ENCODE measurements around the gene SLC1A2. TPM values are rescaled to one million over a fixed set of nuclear protein-coding genes. Genes with fewer than 3 reads are reported as not detected.

Gene SLC1A2
- total RNA-seq, 4 donors from 2014 or later: 0.05 to 1.2 (median 0.54) TPM

DNA sequence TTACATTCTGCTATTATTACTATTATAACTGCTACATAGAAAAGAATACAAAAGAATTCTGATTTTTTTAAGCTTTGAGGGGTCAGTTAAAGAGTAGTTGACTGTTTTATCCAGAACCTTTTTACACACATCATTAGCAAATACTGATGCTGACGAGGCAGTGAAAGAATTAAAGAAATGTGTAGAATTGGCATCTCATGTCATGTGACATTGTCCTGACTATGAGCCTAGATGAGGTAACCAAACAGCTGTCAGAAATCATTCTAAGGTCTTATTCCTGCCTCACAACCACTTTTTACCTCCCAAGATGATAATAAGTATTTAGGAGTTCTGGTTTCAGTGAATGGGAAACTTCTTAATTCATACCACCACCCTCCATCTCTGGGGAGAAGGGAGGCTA, 121.0 kb downstream of the SLC1A2 start:
- no peaks in the 10 kb centered on the region for H3K36me3 ChIP-seq
- no peaks in the 10 kb centered on the region for H3K9me3 ChIP-seq
- no peak for TF ChIP-seq POLR2A (IDR thresholded peaks at IDR 0.05)
- no peak for TF ChIP-seq CTCF (IDR thresholded peaks at IDR 0.05)
- intact Hi-C loops (cut with DNase I): no loop called here
- no peak overlapping the region for H3K4me3 ChIP-seq (replicated peaks in 1 of 3)
- H3K27ac ChIP-seq: no peak overlapping the region
- 90 to 92% methylated on average over 1 of the region's 1 CpG for WGBS, 2 donors
- no peaks in the 10 kb centered on the region for H3K4me1 ChIP-seq
- no peak for DNase-seq
- no peaks in the 10 kb centered on the region for H3K27me3 ChIP-seq

DNA sequence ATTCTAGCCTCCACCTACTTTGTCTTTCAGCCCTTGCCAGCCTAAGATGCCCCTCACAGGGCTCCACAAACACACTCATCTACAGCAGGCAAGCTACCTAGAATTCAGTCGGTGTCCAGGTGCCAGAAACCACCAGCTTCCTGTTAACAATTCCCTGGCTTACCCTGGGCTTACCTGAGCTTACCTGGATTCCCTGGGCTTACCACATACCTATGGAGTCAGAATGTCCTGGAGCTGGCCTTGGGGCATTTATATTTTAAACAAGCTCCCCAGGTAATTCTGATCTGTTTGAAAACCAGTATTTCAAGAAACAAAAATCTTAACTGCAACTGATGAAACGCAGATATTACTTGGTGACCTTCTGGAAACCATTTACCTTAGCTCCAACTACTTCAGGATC, 123.6 kb downstream of the SLC1A2 start:
- no peaks in the 10 kb centered on the region for H3K9me3 ChIP-seq
- intact Hi-C loops (cut with DNase I): no loop called here
- H3K36me3 ChIP-seq: no peaks in the 10 kb centered on the region

GRCh38 chr11:35293699-35294098, 125.7 kb downstream of the SLC1A2 start:
- WGBS, 2 donors: 90 to 91% methylated on average over 4 of the region's 4 CpGs
- Histone ChIP-seq H3K27ac (no peak overlapping the region), H3K4me3 (replicated peaks in 1 of 3) (no peak overlapping the region), H3K9me3 (no peaks in the 10 kb centered on the region), H3K27me3 (no peaks in the 10 kb centered on the region), H3K36me3 (no peaks in the 10 kb centered on the region), H3K4me1 (no peaks in the 10 kb centered on the region)
- DNase-seq: no peak
- TF ChIP-seq POLR2A (IDR thresholded peaks at IDR 0.05) (no peak), CTCF (IDR thresholded peaks at IDR 0.05) (no peak)
- intact Hi-C loops (cut with DNase I): no loop called here

More for the DNA sequence above, 123.6 kb downstream of the SLC1A2 start:
- no peak for DNase-seq
- no peaks in the 10 kb centered on the region for H3K27me3 ChIP-seq
- no peaks in the 10 kb centered on the region for H3K4me1 ChIP-seq
- no peak overlapping the region for H3K27ac ChIP-seq
- TF ChIP-seq POLR2A (IDR thresholded peaks at IDR 0.05) (no peak), CTCF (IDR thresholded peaks at IDR 0.05) (no peak)
- WGBS, 2 donors: 92 to 93% methylated on average over 2 of the region's 2 CpGs
- no peak overlapping the region for H3K4me3 ChIP-seq (replicated peaks in 1 of 3)

- H3K4me3 ChIP-seq (replicated peaks in 1 of 3): no peak overlapping the region
- intact Hi-C loops (cut with DNase I): no loop called here
- H3K36me3 ChIP-seq: no peaks in the 10 kb centered on the region
- no peaks in the 10 kb centered on the region for H3K9me3 ChIP-seq
- DNase-seq: no peak
- WGBS, 2 donors: 70 to 82% methylated on average over 3 of the region's 3 CpGs
- H3K27ac ChIP-seq: no peak overlapping the region
- H3K27me3 ChIP-seq: no peaks in the 10 kb centered on the region
- no peak for TF ChIP-seq POLR2A (IDR thresholded peaks at IDR 0.05)
- TF ChIP-seq CTCF (IDR thresholded peaks at IDR 0.05): no peak
- H3K4me1 ChIP-seq: no peaks in the 10 kb centered on the region
These were observed 126.3 kb downstream of the SLC1A2 start for GRCh38 chr11:35293035-35293434.

GRCh38 chr11:35292279-35292678, 127.1 kb downstream of the SLC1A2 start:
- WGBS, 2 donors: 74 to 79% methylated on average over 5 of the region's 5 CpGs
- TF ChIP-seq POLR2A (IDR thresholded peaks at IDR 0.05) (no peak), CTCF (IDR thresholded peaks at IDR 0.05) (no peak)
- Histone ChIP-seq H3K27ac (no peak overlapping the region), H3K36me3 (no peaks in the 10 kb centered on the region), H3K4me1 (no peaks in the 10 kb centered on the region), H3K4me3 (replicated peaks in 1 of 3) (no peak overlapping the region), H3K27me3 (no peaks in the 10 kb centered on the region), H3K9me3 (no peaks in the 10 kb centered on the region)
- no peak for DNase-seq
- intact Hi-C loops (cut with DNase I): no loop called here

Data from thyroid gland (tissue), 4 donors.